HG02885 (cell line): ENCODE results near the gene PROSER3.
"Not testable (repeated sequence)": the region's sequence is repeated elsewhere in the genome, so short reads cannot be mapped to it uniquely, and the experiment has no call there.

ENCODE experiments used
- ATAC-seq: cut with Tn5 transposase; IDR thresholded peaks from one replicate; pipeline ENCODE4 v1.9.1; 2021; ENCODE audit warnings: mild to moderate bottlenecking; ENCODE audit not compliant: unreplicated experiment, poor library complexity

The PROSER3 gene

GRCh38 chr19:35751839-35752745, 5.9 kb upstream of the PROSER3 start:
- ATAC-seq = no peak

GRCh38 chr19:35752746-35753350, 5.1 kb upstream of the PROSER3 start:
- ATAC-seq = no peak

GRCh38 chr19:35753634-35754369, 4.2 kb upstream of the PROSER3 start:
- no peak for ATAC-seq

DNA sequence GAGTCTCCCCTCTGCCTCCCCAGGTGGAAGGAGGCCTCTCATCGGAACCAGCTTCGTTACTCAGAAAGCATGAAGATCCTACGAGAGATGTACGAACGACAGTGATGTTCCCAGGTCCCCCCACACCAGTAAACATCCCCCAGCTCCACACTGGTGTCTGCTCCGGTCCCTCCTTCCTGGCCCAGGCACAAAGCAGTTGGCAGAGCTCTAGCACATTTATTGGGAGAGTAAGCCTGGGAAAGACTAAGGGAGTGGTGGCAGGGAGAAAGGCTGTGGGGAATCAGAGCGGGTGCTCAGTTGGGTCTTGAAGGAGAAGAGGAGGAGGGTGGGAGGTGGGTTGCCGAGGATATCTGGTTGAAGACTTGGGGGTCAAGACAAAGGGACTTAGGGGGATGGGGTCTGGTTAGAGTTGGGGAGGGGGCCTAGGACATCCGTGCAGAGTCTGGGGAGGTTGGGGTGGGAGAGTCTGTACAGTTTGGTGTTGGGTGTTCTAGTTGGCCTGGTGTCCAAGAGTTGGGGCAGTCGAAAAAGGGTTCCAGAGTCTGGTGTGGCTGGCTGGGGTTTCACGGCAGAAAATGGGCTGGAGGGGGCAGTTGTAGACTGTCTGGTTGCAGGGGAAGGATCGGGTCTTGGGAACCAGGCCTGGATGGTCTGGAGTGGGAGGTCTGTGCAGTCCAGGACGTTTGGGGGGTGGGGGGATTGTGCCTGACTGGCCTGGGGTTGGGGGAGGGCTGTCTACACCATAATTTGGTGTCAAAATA, 3.4 kb upstream of the PROSER3 start:
- ATAC-seq = no peak

DNA sequence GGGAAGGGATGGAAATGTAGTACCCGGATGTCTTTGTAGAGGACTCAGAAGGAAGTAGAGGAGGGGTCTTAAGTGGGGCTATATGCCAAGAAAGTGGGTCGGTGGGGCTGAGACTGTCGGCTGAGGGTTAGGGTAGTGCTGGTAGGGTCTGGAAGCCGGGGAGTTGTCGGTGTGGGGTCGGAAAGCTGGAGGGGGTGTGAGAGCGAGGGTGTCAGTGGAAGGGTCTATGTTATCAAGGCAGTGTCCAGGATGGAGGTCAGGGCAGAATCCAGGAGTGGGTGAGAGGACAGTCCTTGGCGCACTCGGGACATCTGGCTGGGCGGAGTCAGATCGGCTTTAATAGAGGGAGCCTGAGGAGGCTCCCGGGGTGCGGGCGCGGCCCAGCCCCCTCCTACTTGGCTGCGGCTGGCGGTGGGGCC, 2.8 kb upstream of the PROSER3 start:
- ATAC-seq = no peak

GRCh38 chr19:35755550-35756376, 2.2 kb upstream of the PROSER3 start:
- no peak for ATAC-seq

DNA sequence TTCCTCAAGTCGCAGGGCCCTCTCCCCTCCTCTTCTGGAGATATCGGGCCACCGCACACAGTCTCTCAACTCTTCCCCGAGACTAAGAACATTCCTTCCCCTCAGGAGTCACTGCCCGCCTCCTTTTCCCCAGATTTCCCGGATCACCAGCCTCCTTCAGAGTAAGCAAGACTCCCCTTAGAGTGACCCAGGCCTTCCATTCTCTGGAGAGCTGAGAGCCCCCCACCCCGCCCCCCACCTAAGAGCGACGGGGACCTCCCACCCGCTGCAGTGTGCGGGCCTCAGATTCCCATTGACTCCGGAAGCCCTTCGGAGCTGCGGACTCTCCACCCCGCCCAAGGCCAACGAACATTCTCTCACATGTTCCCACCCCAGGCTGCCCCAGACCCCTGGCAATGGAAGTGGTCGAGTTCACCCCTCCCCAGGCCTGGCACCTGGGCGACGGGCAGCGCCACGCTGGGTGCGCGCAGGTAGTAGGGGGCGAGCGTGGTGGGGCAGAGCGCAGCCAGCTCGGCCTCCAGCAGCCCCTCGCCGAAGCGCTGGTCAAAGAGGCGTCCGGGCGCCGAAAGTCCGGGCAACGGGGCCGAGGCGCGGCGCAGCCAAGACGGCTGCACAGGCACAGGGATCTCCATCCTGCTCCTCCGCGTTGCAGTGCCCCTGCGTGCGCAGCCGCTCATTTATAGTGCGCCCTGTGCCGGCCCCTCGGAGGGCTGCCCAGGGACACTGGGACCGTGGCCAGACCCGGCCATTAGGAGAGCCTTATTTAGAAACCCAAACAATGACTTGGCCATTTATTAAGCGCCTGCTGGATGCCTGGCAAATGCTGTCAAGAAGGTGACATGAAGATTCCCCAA, 1.4 kb upstream of the PROSER3 start, which contains the start of gene HSPB6:
Gene HSPB6, minus strand, starts transcription at position 653 of the 854 bp plus-strand sequence. Its CDS starts 21 bp downstream, at position 632.
- ATAC-seq = no peak

DNA sequence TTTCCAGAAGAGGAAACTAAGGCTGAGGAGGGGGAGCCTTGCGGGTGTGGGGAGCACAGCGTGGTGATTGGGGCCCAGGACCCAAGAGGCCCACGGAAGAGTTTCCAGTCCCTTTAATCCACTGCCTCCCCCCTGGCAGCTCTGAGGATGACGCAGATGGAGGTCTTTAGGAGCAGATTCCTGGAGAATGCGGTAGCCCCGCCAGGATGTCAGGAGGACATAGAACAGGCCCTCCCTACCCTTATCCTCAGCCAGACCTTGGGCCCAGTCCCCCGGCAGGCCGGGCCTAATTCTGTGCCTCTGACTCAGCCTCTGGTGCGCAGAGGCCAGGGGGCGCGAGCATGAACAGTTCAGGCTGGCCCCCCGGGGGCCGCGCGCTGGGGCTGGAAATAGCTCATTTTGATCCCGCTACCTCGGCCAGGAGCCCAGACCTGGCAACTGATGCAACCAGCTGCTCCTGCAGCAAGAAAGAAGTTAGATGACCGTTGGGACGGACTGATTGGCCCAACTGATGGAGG, 686 bp upstream of the PROSER3 start:
- no peak for ATAC-seq

DNA sequence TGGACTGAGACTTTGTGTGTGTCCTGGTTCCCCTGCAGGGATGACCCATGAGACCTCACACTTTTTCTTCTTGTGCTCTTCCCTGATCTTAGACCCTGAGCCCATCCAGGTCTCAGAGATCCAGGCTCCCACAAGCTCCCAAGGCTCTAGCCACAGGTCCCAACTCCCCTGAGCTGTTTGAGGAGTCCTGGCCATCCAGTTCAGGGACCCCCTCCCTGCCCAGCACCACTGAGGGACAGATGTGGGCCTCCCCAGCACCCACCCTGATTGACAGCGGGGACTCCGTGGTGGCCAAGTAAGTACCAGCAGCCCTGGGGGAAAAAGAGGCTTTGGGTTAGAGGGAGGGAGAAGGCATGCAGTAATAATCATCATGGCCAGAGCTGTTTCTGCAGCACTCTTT, 1.7 kb downstream of the PROSER3 start:
- no peak for ATAC-seq

GRCh38 chr19:35760711-35761349, 2.9 kb downstream of the PROSER3 start:
- ATAC-seq = no peak

DNA sequence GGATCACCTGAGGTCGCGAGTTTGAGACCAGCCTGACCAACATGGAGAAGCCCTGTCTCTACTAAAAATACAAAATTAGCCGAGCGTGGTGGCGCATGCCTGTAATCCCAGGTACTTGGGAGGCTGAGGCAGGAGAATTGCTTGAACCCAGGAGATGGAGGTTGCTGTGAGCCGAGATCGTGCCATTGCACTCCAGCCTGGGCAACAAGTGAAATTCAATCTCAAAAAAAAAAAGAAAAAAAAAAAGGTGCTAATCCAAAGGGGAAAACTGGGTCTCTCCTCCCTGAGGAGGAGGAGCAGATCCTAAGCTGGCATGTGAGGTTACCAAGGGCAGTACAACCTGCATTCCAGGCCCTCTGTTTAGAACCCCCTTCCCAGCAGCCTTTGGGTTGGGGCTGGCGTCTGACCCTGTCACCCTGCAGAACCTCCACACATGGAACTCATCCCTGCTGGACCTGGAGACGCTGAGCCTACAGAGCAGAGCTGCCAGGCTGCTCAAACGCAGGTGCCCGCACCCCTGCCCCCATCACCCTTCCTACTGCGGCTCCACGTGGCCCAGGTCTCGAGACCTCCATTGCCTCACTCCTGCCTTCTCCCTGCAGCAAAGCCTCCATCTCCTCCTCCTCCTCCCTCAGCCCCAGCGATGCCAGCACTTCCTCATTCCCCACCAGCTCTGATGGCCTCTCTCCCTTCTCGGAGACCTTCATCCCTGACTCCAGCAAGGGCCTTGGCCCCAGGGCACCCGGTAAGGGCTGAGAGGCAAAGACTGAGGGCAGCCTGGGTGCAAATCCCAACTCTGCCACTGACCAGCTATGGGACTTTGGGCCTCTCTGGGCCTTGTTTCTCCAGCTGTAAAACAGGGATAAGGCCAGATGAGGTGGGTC, 6.7 kb downstream of the PROSER3 start:
- no peak for ATAC-seq

DNA sequence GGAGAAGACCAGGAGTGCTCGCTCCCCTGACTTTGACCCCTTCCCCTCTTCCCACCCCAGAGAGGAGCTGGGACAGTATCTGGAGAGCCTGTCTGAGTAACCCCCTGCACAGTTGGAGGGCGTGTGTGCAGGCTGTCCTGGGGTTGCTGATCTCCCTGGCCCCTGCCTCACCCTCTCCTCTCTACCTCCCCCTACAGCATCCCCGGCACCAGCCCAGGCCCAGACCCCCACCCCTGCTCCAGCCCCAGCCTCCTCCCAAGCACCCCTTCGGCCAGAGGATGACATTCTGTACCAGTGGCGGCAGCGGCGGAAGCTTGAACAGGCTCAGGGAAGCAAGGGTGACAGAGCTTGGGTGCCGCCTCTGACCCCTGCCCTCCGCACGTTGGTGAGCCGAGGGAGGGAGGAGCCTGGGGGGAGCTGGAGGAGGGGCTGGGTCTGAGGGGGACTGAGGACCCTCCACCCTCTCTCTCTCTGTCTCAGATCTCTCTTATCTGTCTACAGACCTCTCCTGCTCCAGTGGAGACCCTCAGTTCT, 8.7 kb downstream of the PROSER3 start:
- no peak for ATAC-seq

- no peak for ATAC-seq
Measured at GRCh38 chr19:35767288-35768081, 9.5 kb downstream of the PROSER3 start.

- ATAC-seq = no peak
Measured at GRCh38 chr19:35768082-35768421, 10.1 kb downstream of the PROSER3 start.

GRCh38 chr19:35772362-35772761, 14.4 kb downstream of the PROSER3 start:
- ATAC-seq = not testable (repeated sequence)
